Left colon (tissue), 2 donors: ENCODE measurements around the gene PRUNE1. TPM values are rescaled to one million over a fixed set of nuclear protein-coding genes. Genes with fewer than 3 reads are reported as not detected.

Experiments
- ATAC-seq: fragments of 200-7000 bp; cut with Tn5 transposase; one replicate; pipeline ENCODE4 v1.9.1; 2020; ENCODE audit warnings: mild to moderate bottlenecking, moderate library complexity
- DNase-seq, 2 donors: peaks; one replicate each; pipeline ENCODE4 v3.0.0-alpha.2; 2020
- intact Hi-C, 2 donors: fragments of 100-400 bp; cut with DNase I in 1 of 2; cut with micrococcal nuclease in 1 of 2; formaldehyde crosslinking; loops; one replicate each; pipeline versions ENCODE4 v1.11.2 to v1.14.0; 2022; cut with DNase I, micrococcal nuclease
- total RNA-seq, 2 donors: library from RNA; stranded (reverse); fragmentation: NEBNext Ultra II Directional; extraction: Animal tissue kit (Norgen Biotek cat#: 25700); gene quantifications; one replicate each; pipeline ENCODE4 v1.2.1, GENCODE V29; 2021
- donor health status: DM: no; HTN: no; CAD: no.
- donor health status: DM: yes; HTN: yes; CAD: no.

The PRUNE1 gene
- total RNA-seq, 2 donors from 2014 or later, result 18.9 to 19.0 TPM

DNA sequence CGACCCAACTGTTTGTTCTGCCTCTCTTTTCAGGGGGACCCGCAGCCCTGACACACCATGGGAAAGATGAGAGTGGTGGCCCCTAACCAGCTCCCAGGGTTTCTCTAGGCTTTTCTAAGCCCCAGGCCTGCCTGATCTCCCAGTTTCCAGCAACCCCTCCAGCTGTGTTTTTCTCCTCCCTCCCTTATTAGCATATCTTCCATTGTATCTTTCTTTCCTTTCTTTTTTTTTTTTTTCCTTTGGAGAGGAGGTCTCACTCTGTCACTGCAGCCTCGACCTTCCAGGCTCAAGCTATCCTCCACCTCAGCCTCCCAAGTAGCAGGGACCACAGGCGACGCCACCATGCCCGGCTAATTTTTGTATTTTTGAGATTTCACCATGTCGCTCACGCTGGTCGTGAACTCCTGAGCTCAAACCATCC is 31.8 kb upstream of the PRUNE1 start:
- DNase-seq (no peak), ATAC-seq (no peak)
- intact Hi-C loops, result no loop called here

DNA sequence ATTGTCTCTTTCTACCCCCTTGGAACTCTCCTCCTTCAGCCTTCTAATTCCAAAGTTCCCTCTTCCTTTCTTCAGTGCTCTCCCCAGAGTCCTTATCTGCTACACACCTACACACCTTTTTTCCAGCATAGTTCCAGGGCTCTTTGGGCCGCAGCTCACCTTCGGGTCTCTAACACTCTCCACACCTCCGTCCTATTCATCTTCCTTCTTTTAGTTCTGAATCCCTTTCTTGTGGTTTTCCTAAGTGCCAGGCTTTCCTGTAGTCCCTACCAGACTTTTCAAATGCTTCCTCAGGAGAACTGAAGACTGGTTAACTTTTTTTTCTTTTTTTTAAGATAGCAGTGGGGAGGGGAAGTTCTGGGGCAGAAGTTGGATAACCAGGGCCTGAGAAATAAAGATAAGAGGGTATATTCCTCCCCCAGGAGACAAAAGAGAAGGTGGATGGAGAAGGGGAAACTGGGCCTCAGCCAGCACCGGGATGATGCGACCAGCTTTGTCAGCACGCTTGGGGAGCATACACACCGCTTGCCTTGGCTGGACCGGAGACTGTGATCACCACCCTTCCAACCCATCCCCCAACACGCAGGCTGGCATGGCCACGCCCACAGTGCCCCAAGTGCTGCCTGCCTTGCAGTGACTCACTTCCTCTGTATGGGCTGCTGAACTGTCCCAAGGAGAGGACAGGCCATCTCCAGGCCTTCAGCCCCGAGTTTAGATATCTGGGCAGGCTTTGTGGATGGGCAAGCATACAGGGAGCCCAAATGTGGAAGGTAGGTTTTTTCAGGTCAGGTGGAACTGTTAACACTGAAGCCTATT is 31.2 kb upstream of the PRUNE1 start:
- peak; percentile 90 to 94 for DNase-seq
- intact Hi-C loops, result no loop called here
- ATAC-seq, result peak; percentile 69

DNA sequence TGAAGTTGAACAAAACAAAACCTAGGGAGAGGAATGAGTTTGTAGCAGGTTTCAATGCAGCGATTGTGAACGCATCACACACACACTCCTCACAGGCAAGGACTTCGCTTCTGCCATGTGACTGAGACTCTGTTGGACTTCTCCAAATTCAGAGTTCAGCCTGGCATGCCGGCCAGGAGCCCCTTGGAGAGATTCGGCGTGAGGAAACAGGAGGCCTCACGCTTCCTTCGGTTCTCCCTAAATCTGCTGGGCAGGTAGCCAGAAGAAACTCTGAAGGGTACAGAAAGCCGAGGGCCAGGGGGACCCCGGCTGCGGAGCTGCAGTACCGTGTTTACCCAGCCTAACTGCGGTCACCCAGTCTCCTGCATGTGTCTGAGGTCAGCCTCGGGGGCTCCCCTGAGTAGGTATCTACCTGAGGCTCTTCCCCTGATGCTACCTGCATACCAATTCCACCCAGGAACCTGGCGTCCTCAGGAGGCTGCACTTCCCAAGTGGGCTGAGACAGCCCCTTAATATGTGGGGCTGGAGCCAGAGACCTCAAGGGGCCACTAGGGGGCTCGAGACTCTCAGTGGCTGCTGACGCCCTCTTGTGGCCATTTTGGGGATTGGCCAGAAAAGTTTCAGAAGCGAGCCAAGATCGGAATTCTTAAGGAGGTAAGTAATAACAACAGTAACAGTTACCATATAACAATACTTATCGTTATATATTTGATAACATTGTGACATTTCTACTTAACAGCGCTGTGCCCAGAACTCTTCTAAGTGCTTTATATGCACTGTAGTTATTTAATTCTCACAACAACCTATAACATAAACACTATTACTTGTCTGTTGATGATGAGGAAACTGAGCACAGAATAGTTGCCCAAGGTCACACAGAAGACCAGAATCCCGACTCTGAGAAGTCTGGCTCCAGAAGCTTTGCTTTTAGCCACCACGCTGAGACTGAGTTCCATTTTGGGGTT is 28.9 kb upstream of the PRUNE1 start:
- ATAC-seq, result peak; percentile 9
- DNase-seq, result peak; percentile 74 to 92
- intact Hi-C loops, result no loop called here

DNA sequence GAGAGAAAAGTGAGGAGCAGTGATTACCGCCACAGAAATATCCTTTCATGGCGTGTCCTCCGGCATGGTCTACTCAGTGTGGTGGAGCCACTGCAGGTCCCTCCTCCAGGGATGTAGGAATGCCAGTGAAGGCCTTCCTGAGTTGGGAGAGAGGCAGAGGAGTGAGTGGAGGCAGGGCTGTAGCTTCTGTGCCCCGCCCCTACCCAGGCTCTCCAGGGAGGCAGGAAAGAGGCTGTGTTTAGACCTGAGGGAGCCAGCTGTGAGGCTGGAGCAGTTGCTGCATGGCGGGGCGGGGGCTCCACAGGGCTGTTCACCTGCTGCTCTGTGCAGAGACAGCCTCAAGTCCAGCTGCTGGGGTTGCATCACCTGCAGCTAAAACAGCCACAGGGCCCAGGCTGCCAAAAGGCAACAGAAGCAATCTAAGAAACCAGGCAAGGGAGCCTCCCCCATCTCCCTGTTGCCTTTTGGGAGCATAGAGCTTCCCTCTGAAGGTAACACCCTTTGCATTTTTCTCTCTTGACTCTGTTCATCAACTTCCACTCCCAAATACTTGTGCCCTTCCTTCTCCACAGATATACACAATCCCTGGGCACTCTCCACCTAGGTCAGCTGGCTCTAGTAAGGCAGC is 27.0 kb upstream of the PRUNE1 start:
- intact Hi-C loops, result no loop called here
- ATAC-seq, result peak; percentile 53
- DNase-seq, result peak; percentile 48 to 49

DNA sequence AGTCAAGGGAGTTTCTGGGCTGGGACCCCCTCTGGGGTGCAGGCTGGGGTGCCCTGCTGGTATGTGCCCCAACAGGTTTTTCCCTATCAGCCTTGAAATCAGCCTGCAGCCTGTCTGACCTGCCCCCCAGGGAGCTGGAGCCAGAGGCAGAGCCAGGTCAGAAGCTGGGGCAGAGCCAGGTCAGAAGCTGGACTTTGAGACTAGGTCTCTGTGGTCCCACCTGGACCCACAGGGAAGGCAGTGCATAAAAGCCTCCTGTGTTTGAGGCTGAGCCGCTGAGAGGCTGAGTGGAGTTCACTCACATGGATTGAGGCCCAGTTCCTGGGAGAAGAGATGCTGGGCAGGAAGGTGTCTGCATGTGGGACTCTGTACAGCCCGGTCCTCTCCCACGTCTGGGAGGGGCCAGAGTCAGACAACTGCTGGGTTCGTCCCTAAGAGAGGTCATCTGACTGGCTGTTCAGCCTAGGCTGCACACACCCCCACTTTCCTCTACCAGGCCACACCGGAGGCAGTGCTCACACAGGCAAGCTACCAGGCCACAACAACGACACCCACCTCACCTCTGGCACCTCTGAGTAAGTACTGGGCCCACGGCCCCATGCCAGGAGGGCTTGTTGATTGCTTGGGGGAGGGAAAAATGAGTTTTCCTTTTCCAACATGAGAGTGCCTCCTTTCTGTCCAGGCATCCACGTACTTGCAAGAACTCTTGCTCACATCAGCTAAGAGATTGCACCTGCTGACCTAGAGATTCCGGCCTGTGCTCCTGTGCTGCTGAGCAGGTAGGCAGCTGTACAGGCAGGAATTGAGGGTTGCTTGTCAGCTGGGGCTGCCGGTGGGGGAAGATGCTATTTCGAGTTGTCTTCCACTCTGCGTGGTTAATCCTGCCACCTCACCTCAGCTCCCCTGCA is 26.2 kb upstream of the PRUNE1 start, which contains the start of gene ANXA9:
Gene ANXA9 (plus strand): TSS at position 488 of the 908 bp plus-strand sequence. CDS start 814 bp downstream, outside the sequence.
- intact Hi-C loops, result no loop called here
- DNase-seq (peak; percentile 59 to 68), ATAC-seq (peak; percentile 82)

DNA sequence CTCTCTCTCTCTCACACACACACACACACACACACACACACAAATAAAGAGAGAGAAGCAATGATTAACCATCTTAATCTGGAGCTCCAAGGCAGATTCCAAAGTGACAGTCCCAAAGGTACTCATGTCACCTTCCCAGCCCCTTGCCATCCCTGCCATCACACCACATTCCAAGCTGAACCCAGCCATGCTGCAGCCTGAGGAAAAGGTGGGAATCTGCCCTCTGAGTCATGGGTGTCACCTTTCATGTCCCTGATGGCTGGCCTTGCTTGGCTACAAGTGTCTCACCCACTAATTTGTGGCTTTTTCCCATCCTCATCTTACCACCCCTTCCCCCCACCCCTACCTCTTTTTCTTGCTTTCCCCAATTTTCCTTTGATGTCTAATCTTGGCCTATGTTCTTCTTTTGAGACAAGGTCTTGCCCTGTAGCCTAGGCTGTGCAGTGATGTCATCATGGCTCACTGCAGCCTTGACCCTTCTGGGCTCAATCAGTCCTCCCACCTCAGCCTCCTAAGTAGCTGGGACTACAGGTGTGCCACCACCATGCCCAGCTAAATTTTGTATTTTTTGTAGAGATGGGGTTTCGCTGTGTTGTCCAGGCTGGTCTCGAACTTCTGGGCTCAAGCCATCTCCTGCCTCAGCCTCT is 22.9 kb upstream of the PRUNE1 start:
- intact Hi-C loops, result no loop called here
- no peak for ATAC-seq

DNA sequence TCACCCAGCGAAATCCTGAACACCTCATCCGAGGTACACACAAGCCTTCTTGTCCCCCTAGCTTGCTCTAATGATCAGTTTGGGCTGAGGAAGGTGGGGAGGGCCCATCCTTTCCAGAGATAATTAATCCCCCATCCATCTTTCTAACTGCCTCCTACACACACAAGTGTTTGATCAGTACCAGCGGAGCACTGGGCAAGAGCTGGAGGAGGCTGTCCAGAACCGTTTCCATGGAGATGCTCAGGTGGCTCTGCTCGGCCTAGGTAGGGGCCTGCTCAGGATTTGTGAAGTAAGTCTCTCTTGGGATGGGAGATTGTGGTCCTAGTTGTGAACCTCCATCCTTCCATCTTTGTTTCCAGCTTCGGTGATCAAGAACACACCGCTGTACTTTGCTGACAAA is 20.3 kb upstream of the PRUNE1 start:
- no peak for DNase-seq
- intact Hi-C loops, result no loop called here
- ATAC-seq, result no peak

More for the DNA sequence above, 22.9 kb upstream of the PRUNE1 start:
- no peak for DNase-seq

DNA sequence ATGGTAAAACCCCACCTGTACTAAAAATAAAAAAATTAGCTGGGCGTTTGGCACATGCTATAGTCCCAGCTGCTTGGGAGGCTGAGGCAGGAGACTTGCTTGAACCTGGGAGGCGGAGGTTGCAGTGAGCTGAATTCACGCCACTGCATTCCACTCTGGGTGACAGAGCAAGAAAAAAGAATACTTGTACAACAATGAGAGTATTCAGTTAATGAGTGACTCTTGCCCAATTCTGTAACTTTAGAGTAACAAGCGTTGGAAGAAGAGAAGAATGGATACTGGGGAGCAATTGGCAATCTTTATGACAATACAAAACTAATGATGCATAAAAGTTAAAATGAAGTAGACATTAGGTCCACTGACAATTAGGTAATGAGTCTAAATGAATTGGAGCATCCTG is 15.6 kb upstream of the PRUNE1 start:
- intact Hi-C loops, result no loop called here
- DNase-seq (no peak), ATAC-seq (no peak)

DNA sequence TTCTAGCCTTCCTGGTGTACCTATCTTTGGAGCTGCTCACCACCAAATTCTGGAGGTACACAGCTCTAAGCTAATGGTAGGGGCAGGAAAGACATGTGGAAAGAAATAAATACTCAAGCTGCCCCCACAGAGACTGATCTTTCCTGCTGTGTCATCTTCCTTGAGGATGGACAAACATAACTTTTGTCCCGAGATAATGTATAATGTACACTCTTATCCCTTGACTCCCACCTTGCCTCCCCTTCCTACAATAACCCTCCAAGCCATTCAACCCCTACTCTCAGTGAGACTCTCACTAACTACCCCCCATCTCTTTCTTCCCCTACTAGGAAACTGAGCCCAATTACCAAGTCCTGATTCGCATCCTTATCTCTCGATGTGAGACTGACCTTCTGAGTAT is 14.0 kb upstream of the PRUNE1 start:
- ATAC-seq (no peak), DNase-seq (no peak)
- intact Hi-C loops, result no loop called here

DNA sequence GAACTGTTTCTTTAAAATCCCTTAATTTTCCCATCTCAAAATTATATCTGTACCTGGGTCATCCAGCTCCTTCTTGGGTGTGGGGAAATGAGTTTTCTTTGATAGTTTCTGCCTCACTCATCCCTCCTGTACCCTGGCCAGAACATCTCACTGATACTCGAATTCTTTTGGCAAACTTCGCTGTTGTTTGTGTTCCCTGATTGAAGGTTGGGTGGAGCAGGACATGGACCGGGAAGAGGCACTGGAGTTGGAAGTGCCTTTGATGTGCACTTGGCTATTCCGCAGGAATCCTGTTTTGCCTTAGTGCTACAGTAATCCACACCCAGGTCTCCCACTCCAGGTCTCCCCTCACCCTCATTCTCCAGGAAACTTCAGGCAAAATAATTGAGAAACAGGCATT is 12.8 kb upstream of the PRUNE1 start:
- ATAC-seq, result peak; percentile 5
- DNase-seq, result no peak
- intact Hi-C loops, result no loop called here

DNA sequence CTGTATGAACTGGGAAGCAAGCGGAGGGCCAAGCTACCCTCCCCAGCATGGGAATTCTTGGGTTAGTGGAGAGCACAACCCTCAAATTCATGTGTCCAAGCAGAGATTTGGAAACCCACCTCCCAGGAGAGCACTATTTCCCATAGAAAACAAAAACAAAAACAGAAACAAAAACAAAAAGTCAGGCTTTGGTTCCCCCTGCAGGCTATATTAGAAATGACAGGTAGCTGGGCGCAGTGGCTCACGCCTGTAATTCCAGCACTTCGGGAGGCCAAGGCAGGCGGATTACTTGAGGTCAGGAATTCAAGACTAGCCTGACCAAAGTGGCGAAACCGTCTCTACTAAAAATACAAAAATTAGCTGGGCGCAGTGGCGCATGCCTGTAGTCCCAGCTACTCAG is 12.4 kb upstream of the PRUNE1 start:
- DNase-seq (no peak), ATAC-seq (peak; percentile 68)
- intact Hi-C loops, result no loop called here

DNA sequence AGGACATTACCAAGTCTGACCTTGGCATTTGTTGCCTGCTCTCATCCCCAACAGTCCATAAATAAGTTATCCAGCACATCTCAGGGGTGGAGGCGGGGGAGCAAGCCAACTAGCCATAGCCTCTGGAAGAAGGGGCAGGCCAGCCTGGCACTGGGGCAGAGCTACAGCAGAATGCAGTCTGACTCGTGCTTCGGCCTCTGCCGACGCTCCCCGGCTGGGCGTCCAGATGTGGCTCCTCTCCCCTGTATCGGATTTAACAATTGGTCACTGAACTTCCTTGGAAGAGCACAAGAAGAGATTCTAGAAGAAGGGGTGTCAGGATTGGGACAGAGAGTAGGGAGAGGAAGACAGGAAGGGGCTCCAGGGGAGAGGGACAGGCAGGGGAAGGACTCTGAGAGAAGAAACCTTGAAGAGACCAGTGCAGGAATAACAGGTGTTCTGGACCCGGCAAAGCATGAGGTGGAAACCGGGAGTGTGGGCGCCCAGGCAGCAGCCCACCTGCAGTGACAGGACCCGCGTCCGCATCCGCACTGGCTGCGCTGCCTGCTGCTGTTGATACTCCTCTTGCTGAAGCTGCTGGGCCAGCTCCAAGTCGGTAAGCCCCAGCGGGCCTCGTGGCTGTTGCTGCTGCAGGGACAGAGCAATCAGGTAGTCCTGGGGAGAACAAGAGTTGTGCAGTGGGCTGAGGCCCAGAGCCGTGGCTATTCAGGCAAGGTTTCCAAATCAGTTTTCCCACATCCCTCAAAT is 10.9 kb upstream of the PRUNE1 start:
- DNase-seq (no peak), ATAC-seq (no peak)
- intact Hi-C loops, result no loop called here

DNA sequence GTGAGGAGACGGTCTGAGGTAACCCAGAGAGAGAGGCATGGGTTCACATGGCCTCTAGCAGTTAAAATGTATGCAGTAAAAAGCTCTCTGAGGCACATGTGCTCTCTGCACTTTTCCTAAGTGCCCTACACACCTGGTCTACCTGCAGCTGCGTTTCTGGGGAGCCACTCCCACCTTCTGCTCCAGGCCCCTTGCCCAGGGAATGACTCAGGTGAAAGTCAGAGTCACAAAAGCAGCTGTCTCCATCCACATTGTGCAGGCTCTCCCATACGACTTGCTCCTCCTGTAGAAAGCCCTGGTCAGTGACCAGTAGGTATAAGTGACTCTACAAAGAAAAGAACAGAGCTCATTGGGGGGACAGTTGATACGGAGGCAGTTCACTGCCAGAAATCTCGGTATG is 10.3 kb upstream of the PRUNE1 start:
- ATAC-seq (no peak), DNase-seq (no peak)
- intact Hi-C loops, result no loop called here

DNA sequence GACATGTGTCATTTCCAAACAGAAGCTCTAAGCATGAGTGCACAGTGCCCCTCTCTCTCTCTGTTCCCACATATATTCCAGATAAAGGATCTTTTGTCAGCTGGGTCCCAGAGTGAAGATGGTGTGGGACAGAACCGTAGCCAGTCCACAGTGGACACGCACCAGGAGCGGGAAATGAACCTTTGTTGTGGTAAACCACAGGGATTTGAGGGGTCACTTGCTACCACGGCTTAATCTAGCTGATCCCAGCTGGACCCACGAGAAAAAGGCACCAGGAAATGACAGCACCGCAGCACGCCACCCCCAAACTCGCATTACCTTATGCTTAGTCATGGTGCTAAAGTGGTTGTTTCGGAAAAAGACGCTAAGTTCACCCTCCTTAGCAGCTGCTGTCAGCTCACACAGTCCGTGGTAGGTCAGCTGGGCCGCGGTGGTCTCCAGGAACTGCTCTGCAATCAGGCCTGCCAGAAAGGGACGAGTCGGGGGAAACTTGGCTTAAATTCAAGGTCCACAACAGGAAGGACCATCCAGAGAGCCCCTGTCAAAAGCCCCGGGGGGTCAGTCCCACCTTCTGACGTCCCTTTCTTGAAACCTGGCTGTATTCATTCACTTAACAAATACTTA is 9.1 kb upstream of the PRUNE1 start:
- intact Hi-C loops, result no loop called here
- no peak for DNase-seq
- no peak for ATAC-seq

DNA sequence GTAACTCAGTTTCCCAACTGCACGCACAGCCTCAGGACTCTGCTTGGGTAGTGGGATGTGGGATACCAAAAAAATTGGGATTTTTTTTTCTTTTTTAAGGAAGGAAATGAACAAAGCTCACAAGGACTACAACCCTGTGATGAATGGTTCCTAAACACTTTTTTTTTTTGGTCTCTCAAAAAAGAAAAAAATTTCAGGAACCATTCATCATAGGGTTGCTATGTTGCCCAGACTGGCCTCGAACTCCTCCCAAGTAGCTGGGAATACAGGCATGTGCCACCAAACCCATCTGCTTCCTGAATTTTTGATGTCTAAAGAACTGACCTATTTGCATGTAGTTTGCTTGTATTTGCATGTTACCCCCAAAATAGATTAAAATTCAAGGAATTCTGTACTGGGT is 8.3 kb upstream of the PRUNE1 start:
- intact Hi-C loops, result loop anchor here in 1 of 2 donors (5.0 kb wide), 1 partner anchor 173 kb away; no protein-coding TSS in a partner anchor
- no peak for ATAC-seq
- DNase-seq, result no peak

DNA sequence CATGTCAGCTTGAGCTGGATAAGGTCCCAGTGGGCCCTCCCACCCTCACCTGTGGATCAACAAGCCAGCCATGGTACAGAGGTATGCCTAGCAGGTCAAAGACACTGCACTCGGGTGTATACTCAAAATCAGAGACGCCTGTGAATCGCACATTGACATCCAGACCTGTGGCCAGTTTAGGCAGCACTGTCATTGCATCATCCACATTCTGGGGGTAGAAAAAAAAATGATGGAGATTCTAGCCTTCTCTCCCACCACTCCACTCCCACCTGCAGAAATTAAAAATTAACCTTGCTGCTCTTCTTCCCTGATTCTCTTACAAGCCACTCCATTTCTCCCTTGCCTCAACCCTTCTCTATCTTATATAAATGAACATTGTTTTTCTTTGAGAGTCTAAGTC is 7.8 kb upstream of the PRUNE1 start:
- ATAC-seq, result no peak
- DNase-seq, result no peak
- intact Hi-C loops, result loop anchor here in 1 of 2 donors (5.0 kb wide), 1 partner anchor 173 kb away; no protein-coding TSS in a partner anchor
